Activated T-helper 1 cell treated with anti-CD3 and anti-CD28 coated beads, Interleukin-12 subunit alpha, Interleukin-12 subunit beta, Interleukin-2, Interleukin-4 antibody, amounts not matched to agents 30 ng/mL and 10 ng/mL and 1 ng/mL, durations not matched to agents 14 hours and 24 hours and 36 hours (primary cell): Measurements from ENCODE around the gene NCAPH2. TPM values are rescaled to one million over a fixed set of nuclear protein-coding genes. Genes with fewer than 3 reads are reported as not detected.
A peak's percentile ranks its signal among the peaks of the same experiment; 100 is the strongest.
"Not testable (repeated sequence)": the region's sequence is repeated elsewhere in the genome, so short reads cannot be mapped to it uniquely, and the experiment has no call there.

Experiments used
- DNase-seq: peaks from one replicate; pipeline ENCODE4 v3.0.0; 2021; ENCODE audit warnings: low spot score
- H3K27ac Mint-ChIP-seq: one replicate; pipeline ENCODE4 v1.8.0; 2021; ENCODE audit warnings: mild to moderate bottlenecking, mixed read lengths
- H3K27me3 Mint-ChIP-seq: one replicate; pipeline ENCODE4 v1.8.0; 2022; ENCODE audit warnings: mild to moderate bottlenecking, moderate library complexity, mixed read lengths; ENCODE audit not compliant: insufficient read depth
- H3K36me3 Mint-ChIP-seq: one replicate; pipeline ENCODE4 v1.8.0; 2021; ENCODE audit warnings: low read depth, mixed read lengths
- H3K4me1 Mint-ChIP-seq: one replicate; pipeline ENCODE4 v1.8.0; 2021; ENCODE audit warnings: low read depth, mixed read lengths
- H3K4me3 Mint-ChIP-seq: one replicate; pipeline ENCODE4 v1.8.0; 2021; ENCODE audit warnings: mild to moderate bottlenecking, moderate library complexity, mixed read lengths
- H3K9me3 Mint-ChIP-seq: one replicate; pipeline ENCODE4 v1.8.0; 2021; ENCODE audit warnings: mixed read lengths
- intact Hi-C: fragments of 100-400 bp; cut with micrococcal nuclease; formaldehyde crosslinking; loops from one replicate; pipeline ENCODE4 v1.15.1; 2024
- total RNA-seq: library from RNA; stranded (reverse); gene quantifications from 2 replicates; pipeline ENCODE4 v1.2.3, GENCODE V29; 2022

Gene NCAPH2
- total RNA-seq, 1 donor from 2014 or later: 133 TPM

GRCh38 chr22:50527921-50528681 lies 20.1 kb downstream of the NCAPH2 start:
- H3K36me3 Mint-ChIP-seq: peaks cover 9% of the 10 kb centered on the region
- DNase-seq: no peak
- H3K27ac Mint-ChIP-seq: peak overlapping the region; percentile 86
- peak overlapping the region; percentile 83 for H3K4me3 Mint-ChIP-seq
- intact Hi-C loops: no loop called here
- no peaks in the 10 kb centered on the region for H3K27me3 Mint-ChIP-seq
- peaks cover 40% of the 10 kb centered on the region for H3K4me1 Mint-ChIP-seq
- no peaks in the 10 kb centered on the region for H3K9me3 Mint-ChIP-seq

DNA sequence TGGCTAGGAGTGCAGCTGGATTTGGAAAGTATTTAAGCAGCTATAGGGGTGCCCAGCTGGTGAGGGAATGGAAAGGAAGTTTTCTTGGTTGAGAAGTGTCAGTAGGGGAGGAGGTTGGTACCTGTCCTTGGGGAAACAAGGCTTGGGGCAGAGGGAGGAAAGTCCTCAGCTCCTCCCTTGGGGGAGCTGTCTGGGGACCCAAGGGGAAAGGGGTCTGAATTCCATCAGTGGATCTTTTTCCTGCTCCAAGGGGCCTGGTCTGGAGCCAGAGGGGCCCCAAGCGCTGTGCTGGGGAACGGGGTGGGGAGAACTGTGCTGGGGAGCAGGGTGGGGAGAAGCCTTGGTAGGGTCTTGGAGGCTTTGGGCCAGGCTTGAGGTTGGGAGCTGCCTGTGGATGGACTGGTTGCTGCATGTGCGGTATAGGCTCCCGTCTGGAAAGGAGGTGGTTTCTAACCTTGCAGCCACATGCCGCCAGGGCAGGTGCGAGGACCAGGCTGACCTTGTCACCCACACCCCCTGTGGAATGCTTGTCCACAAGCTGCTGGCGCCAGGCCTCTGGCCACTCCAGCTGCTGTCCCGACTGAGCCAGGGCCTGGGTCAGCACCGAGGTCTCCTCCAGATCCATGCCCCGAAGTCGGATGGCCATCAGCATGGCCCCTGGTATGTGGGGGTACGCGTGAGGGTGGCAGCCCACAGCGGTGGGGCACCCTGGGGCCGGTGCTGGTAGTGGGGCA lies 20.8 kb downstream of the NCAPH2 start:
- H3K36me3 Mint-ChIP-seq: peaks cover 9% of the 10 kb centered on the region
- peak overlapping the region; percentile 83 for H3K4me3 Mint-ChIP-seq
- DNase-seq: no peak
- intact Hi-C loops: no loop called here
- peak overlapping the region; percentile 86 for H3K27ac Mint-ChIP-seq
- no peaks in the 10 kb centered on the region for H3K9me3 Mint-ChIP-seq
- H3K27me3 Mint-ChIP-seq: no peaks in the 10 kb centered on the region
- peaks cover 43% of the 10 kb centered on the region for H3K4me1 Mint-ChIP-seq

- Mint-ChIP-seq H3K36me3 (peaks cover 11% of the 10 kb centered on the region), H3K9me3 (no peaks in the 10 kb centered on the region), H3K27me3 (no peaks in the 10 kb centered on the region), H3K4me3 (peak overlapping the region; percentile 83), H3K4me1 (peaks cover 46% of the 10 kb centered on the region), H3K27ac (peak overlapping the region; percentile 34)
- intact Hi-C loops: no loop called here
- DNase-seq: no peak
Observed at GRCh38 chr22:50529416-50529896, 21.4 kb downstream of the NCAPH2 start.

GRCh38 chr22:50529897-50530579 lies 22.0 kb downstream of the NCAPH2 start, which contains the start of gene TYMP:
Gene TYMP (minus strand): TSS chr22:50530012. CDS start chr22:50529709, 303 bp downstream.
- Mint-ChIP-seq H3K36me3 (peaks cover 7% of the 10 kb centered on the region), H3K27ac (peak within 1 kb of the TSS; percentile 99), H3K9me3 (no peaks in the 10 kb centered on the region), H3K4me3 (peak within 1 kb of the TSS; percentile 93), H3K4me1 (peaks cover 45% of the 10 kb centered on the region), H3K27me3 (no peaks in the 10 kb centered on the region)
- intact Hi-C loops: loop anchor here (1.0 to 10.0 kb wide), 3 partner anchors 15 to 565 kb away; partner anchors contain the start of genes KLHDC7B and PIM3
- DNase-seq: peak; percentile 81

GRCh38 chr22:50530580-50530876 lies 22.5 kb downstream of the NCAPH2 start:
- H3K27ac Mint-ChIP-seq: peak overlapping the region; percentile 99
- H3K4me1 Mint-ChIP-seq: peaks cover 45% of the 10 kb centered on the region
- intact Hi-C loops: loop anchor here (1.0 to 10.0 kb wide), 3 partner anchors 14 to 566 kb away; partner anchors contain the start of genes KLHDC7B and PIM3

GRCh38 chr22:50530877-50531545 lies 23.0 kb downstream of the NCAPH2 start:
- peaks cover 48% of the 10 kb centered on the region for H3K4me1 Mint-ChIP-seq

More at GRCh38 chr22:50530580-50530876, 22.5 kb downstream of the NCAPH2 start:
- H3K4me3 Mint-ChIP-seq: peak overlapping the region; percentile 93
- no peaks in the 10 kb centered on the region for H3K27me3 Mint-ChIP-seq
- H3K36me3 Mint-ChIP-seq: peaks cover 7% of the 10 kb centered on the region
- DNase-seq: no peak
- H3K9me3 Mint-ChIP-seq: no peaks in the 10 kb centered on the region

DNA sequence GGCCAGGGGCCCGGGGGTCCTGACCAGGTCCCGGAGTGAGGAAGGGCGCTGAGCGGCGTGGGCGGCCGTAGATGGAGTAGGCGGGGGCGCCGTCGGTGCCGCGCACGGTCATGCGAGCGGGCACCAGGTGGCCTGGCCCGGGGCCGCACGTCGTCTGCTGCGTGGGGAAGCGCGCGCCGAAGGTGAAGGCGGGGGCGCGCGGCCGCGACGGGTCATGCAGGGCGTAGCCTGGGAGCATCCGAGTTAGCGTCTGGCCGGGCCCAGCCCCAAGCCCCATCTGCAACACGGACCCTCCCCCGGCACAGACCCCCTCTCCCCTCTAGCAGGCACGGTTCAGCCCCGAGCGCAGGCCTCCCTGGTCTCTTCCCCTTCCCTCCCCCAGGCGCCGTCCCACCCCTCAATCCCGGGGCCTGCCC lies 23.5 kb downstream of the NCAPH2 start:
- peak; percentile 75 for DNase-seq
- H3K36me3 Mint-ChIP-seq: peaks cover 7% of the 10 kb centered on the region
- no peaks in the 10 kb centered on the region for H3K9me3 Mint-ChIP-seq
- H3K27ac Mint-ChIP-seq: peak overlapping the region; percentile 99
- intact Hi-C loops: loop anchor here (1.0 to 10.0 kb wide), 5 partner anchors 8 to 567 kb away; partner anchors contain the start of genes CHKB, KLHDC7B and PIM3
- H3K4me1 Mint-ChIP-seq: peaks cover 53% of the 10 kb centered on the region
- no peaks in the 10 kb centered on the region for H3K27me3 Mint-ChIP-seq
- H3K4me3 Mint-ChIP-seq: peak overlapping the region; percentile 93

More at GRCh38 chr22:50530877-50531545, 23.0 kb downstream of the NCAPH2 start:
- H3K9me3 Mint-ChIP-seq: no peaks in the 10 kb centered on the region
- H3K4me3 Mint-ChIP-seq: peak overlapping the region; percentile 93
- peaks cover 7% of the 10 kb centered on the region for H3K36me3 Mint-ChIP-seq
- DNase-seq: peak; percentile 83
- H3K27me3 Mint-ChIP-seq: no peaks in the 10 kb centered on the region
- peak overlapping the region; percentile 99 for H3K27ac Mint-ChIP-seq
- intact Hi-C loops: loop anchor here (1.0 to 10.0 kb wide), 6 partner anchors 8 to 566 kb away; partner anchors contain the start of genes CHKB, KLHDC7B and PIM3

- H3K4me1 Mint-ChIP-seq: peaks cover 56% of the 10 kb centered on the region
- no peaks in the 10 kb centered on the region for H3K9me3 Mint-ChIP-seq
- peak overlapping the region; percentile 99 for H3K27ac Mint-ChIP-seq
- H3K4me3 Mint-ChIP-seq: peak overlapping the region; percentile 93
- no peaks in the 10 kb centered on the region for H3K27me3 Mint-ChIP-seq
- intact Hi-C loops: loop anchor here (1.0 to 10.0 kb wide), 5 partner anchors 7 to 567 kb away; partner anchors contain the start of genes CHKB, KLHDC7B and PIM3
- H3K36me3 Mint-ChIP-seq: peaks cover 7% of the 10 kb centered on the region
- no peak for DNase-seq
Observed at GRCh38 chr22:50531962-50532674, 24.1 kb downstream of the NCAPH2 start.

DNA sequence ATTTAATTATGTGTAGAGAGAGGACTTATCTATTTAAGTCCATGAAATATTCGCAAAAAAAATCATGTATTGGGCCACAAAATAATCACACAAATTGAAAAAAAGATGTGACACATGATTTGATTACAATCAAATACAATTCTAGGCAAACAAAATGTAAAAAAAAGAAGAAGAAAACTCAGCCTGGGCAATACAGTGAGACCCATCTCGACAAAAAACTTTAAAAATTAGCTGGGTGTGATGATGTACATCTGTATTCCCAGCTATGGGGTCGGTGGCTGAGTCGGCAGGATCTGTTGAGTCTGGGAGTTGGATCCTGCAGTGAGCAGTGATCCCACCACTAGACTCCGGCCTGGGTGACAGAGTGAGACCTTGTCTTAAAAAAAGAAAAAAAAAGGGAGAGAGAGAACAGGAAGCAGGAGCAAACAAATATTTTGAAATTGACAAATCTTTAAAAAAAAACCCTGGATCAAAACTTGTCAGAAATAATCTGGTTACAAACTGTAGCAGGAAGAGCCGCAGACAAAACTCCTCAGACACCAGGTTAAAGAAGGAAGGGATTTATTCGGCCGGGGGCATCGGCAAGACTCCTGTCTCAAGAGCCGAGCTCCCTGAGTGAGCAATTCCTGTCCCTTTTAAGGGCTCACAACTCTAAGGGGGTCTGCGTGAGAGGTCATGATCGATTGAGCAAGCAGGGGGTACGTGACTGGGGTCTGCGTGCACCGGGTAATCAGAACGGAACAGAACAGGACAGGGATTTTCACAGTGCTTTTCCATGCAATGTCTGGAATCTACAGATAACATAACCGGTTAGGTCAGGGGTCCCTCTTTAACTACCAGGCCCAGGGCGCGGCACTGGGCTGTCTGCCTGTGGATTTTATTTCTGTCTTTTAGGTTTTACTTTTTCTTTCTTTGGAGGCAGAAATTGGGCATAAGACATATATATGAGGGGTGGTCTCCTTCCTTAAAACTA lies 25.1 kb downstream of the NCAPH2 start:
- peaks cover 6% of the 10 kb centered on the region for H3K36me3 Mint-ChIP-seq

DNA sequence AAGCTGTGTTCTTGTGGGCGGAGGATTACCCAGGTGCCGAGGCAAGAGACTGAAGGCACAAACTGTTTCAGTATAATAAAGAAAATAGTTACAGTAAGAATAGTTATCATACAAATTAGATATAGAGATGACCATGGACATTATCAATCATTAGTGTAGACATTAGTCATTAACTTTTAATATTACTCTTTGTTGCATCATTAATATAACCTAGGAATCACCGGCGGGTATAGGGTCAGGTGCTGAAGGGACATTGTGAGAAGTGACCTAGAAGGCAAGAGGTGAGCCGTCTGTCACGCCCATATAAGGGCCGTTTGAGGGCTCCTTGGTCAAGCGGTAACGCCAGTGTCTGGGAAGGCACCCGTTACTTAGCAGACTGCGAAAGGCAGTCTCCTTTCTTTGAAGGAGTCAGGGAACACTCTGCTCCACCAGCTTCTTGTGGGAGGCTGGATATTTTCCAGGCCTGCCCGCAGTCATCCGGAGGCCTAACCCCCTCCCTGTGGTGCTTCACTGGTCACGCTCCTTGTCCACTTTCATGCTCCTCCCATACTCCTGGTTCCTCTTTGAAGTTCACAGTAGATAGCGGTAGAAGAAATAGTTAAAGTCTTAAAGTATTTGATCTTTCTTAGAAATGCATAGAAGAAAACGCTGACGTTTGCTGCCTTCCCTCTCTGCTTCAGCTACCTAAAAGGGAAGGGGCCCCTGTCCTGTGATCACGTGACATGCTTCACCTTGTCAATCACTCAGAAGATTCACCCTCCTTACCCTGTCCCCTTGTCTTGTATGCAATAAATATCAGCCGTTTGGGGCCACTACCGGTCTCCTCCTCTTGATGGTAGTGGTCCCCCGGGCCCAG lies 26.1 kb downstream of the NCAPH2 start:
- not testable (repeated sequence) for H3K9me3 Mint-ChIP-seq, H3K27me3 Mint-ChIP-seq, H3K36me3 Mint-ChIP-seq, DNase-seq
- Mint-ChIP-seq H3K4me3 (peak overlapping the region; percentile 60), H3K4me1 (peaks cover 53% of the 10 kb centered on the region), H3K27ac (peak overlapping the region; percentile 89)
- intact Hi-C loops: loop anchor here (10.0 kb wide), 1 partner anchor 569 kb away; the partner anchor contains the start of gene PIM3

More for the DNA sequence above, 25.1 kb downstream of the NCAPH2 start:
- Mint-ChIP-seq H3K27ac (peak overlapping the region; percentile 89), H3K27me3 (no peaks in the 10 kb centered on the region), H3K4me1 (peaks cover 54% of the 10 kb centered on the region), H3K9me3 (no peaks in the 10 kb centered on the region), H3K4me3 (peak overlapping the region; percentile 93)
- DNase-seq: no peak
- intact Hi-C loops: loop anchor here (10.0 kb wide), 1 partner anchor 568 kb away; the partner anchor contains the start of gene PIM3
